PFSK-1 (cell line): Measurements from ENCODE around the gene CTNNA1.

Experiments
- FOXP2 ChIP-seq: optimal IDR thresholded peaks from 2 replicates; pipeline ENCODE3; 2011; ENCODE audit warnings: borderline replicate concordance, control low read depth, inconsistent platforms; ENCODE audit not compliant: insufficient read depth; ENCODE audit errors: extremely low read length, extremely low read depth
- POLR2AphosphoS5 ChIP-seq: IDR thresholded peaks from 2 replicates; pipeline ENCODE4 v1.6.1; 2012; ENCODE audit warnings: low read depth, mild to moderate bottlenecking, control low read depth, low read length, moderate library complexity
- REST ChIP-seq, 2 experiments: IDR thresholded peaks; 2 replicates each; pipeline versions ENCODE4 v1.6.1 to v1.8.0; 2011 to 2012; ENCODE audit warnings: low read depth in 2 of 2, low read length in 2 of 2, control low read depth in 1 of 2, inconsistent platforms in 1 of 2, mild to moderate bottlenecking in 1 of 2, moderate library complexity in 1 of 2; ENCODE audit not compliant: insufficient read depth in 1 of 2
- SIN3A ChIP-seq: IDR thresholded peaks from 2 replicates; pipeline ENCODE4 v1.6.1; 2012; ENCODE audit warnings: mild to moderate bottlenecking, low read length, moderate library complexity, borderline replicate concordance; ENCODE audit not compliant: insufficient read depth
- TAF1 ChIP-seq: IDR thresholded peaks from 2 replicates; pipeline ENCODE4 v1.6.1; 2012; ENCODE audit warnings: low read length, control low read depth, borderline replicate concordance; ENCODE audit not compliant: insufficient read depth

CTNNA1 gene

GRCh38 chr5:138874241-138874640 lies 121.0 kb downstream of the CTNNA1 start:
- no peak for TF ChIP-seq POLR2AphosphoS5
- no peak for TF ChIP-seq TAF1
- no peak for TF ChIP-seq FOXP2
- TF ChIP-seq REST (IDR thresholded peaks at IDR 0.05; ENCODE audit: insufficient read depth in 1 of 2, low read depth in 2 of 2, low read length in 2 of 2): no peak
- TF ChIP-seq SIN3A: no peak

- TF ChIP-seq TAF1 (no peak), POLR2AphosphoS5 (no peak), SIN3A (no peak), FOXP2 (no peak), REST (IDR thresholded peaks at IDR 0.05; ENCODE audit: insufficient read depth in 1 of 2, low read depth in 2 of 2, low read length in 2 of 2) (no peak)
Observed at GRCh38 chr5:138874771-138875551, 121.7 kb downstream of the CTNNA1 start, which contains the start of gene LRRTM2. Gene LRRTM2 (minus strand): TSS chr5:138875335. CDS start chr5:138874911, 424 bp downstream.

GRCh38 chr5:138875552-138875875 lies 122.3 kb downstream of the CTNNA1 start:
- no peak for TF ChIP-seq SIN3A
- no peak for TF ChIP-seq REST (IDR thresholded peaks at IDR 0.05; ENCODE audit: insufficient read depth in 1 of 2, low read depth in 2 of 2, low read length in 2 of 2)
- no peak for TF ChIP-seq FOXP2
- no peak for TF ChIP-seq POLR2AphosphoS5
- no peak for TF ChIP-seq TAF1

- TF ChIP-seq REST (IDR thresholded peaks at IDR 0.05; ENCODE audit: insufficient read depth in 1 of 2, low read depth in 2 of 2, low read length in 2 of 2) (no peak), FOXP2 (no peak), SIN3A (no peak), TAF1 (no peak), POLR2AphosphoS5 (no peak)
Observed at GRCh38 chr5:138875946-138876345, 122.7 kb downstream of the CTNNA1 start.
